GM23338 (cell line): ENCODE measurements around the gene CNNM1. TPM values are rescaled to one million over a fixed set of nuclear protein-coding genes. Genes with fewer than 3 reads are reported as not detected.

Source experiments
- ATAC-seq: fragments of 200-7000 bp; cut with Tn5 transposase; 3 replicates; pipeline ENCODE4 v1.9.1; 2020
- DNase-seq: peaks from one replicate; pipeline ENCODE4 v3.0.0-alpha.2; 2015; ENCODE audit warnings: low spot score
- H2AFZ ChIP-seq: fragments of 200-600 bp; sonication (generic); 2 replicates; pipeline ENCODE4 v1.8.0; 2016; ENCODE audit warnings: antibody characterized with exemption, mild to moderate bottlenecking, moderate library complexity
- H3F3A ChIP-seq: fragments of 200-600 bp; sonication (generic); replicated peaks from 2 replicates; pipeline ENCODE4 v1.8.0; 2017; ENCODE audit warnings: antibody characterized with exemption, mixed run types, low read depth
- H3K27ac ChIP-seq: fragments of 200-600 bp; sonication (generic); 2 replicates; pipeline ENCODE4 v1.6.1; 2016; ENCODE audit warnings: low read depth
- H3K27me3 ChIP-seq: fragments of 200-600 bp; sonication (generic); 2 replicates; pipeline ENCODE4 v1.8.0; 2016; ENCODE audit warnings: mild to moderate bottlenecking, mixed run types, moderate library complexity; ENCODE audit not compliant: insufficient read depth
- H3K36me3 ChIP-seq: fragments of 200-600 bp; sonication (generic); 2 replicates; pipeline ENCODE4 v1.8.0; 2016; ENCODE audit warnings: mild to moderate bottlenecking; ENCODE audit not compliant: insufficient read depth
- H3K4me1 ChIP-seq: fragments of 200-600 bp; sonication (generic); 2 replicates; pipeline ENCODE4 v1.8.0; 2016; ENCODE audit warnings: mild to moderate bottlenecking, moderate library complexity; ENCODE audit not compliant: insufficient read depth
- H3K4me2 ChIP-seq: fragments of 200-600 bp; sonication (generic); 2 replicates; pipeline ENCODE4 v1.7.1; 2017; ENCODE audit warnings: mixed run types
- H3K4me3 ChIP-seq: fragments of 200-600 bp; sonication (generic); 2 replicates; pipeline ENCODE4 v1.6.1; 2016; ENCODE audit warnings: mixed run types
- H3K79me2 ChIP-seq: fragments of 200-600 bp; sonication (generic); replicated peaks from 2 replicates; pipeline ENCODE4 v1.8.0; 2017; ENCODE audit warnings: mild to moderate bottlenecking; ENCODE audit not compliant: insufficient read depth
- H3K9me2 ChIP-seq: fragments of 200-600 bp; sonication (generic); 2 replicates; pipeline ENCODE4 v1.8.0; 2017; ENCODE audit not compliant: insufficient read depth
- H4K20me1 ChIP-seq: fragments of 200-600 bp; sonication (generic); replicated peaks from 2 replicates; pipeline ENCODE4 v1.8.0; 2017; ENCODE audit warnings: mild to moderate bottlenecking; ENCODE audit not compliant: insufficient read depth
- H3K27ac Mint-ChIP-seq: 2 replicates; pipeline ENCODE4 v1.8.0; 2020; ENCODE audit warnings: inconsistent platforms, mild to moderate bottlenecking, moderate library complexity, mixed read lengths
- H3K27me3 Mint-ChIP-seq: 3 replicates; pipeline ENCODE4 v1.8.0; 2022; ENCODE audit warnings: low read depth, mild to moderate bottlenecking, moderate library complexity, mixed read lengths, inconsistent platforms; ENCODE audit not compliant: insufficient read depth, poor library complexity
- H3K36me3 Mint-ChIP-seq: 3 replicates; pipeline ENCODE4 v1.8.0; 2021; ENCODE audit warnings: low read depth, mild to moderate bottlenecking, inconsistent platforms, moderate library complexity, mixed read lengths
- H3K4me1 Mint-ChIP-seq: 3 replicates; pipeline ENCODE4 v1.8.0; 2020; ENCODE audit warnings: mild to moderate bottlenecking, inconsistent platforms, mixed read lengths
- H3K4me3 Mint-ChIP-seq: 3 replicates; pipeline ENCODE4 v1.8.0; 2021; ENCODE audit warnings: moderate library complexity, mild to moderate bottlenecking, inconsistent platforms, mixed read lengths
- H3K9me3 Mint-ChIP-seq: 3 replicates; pipeline ENCODE4 v1.8.0; 2020; ENCODE audit warnings: moderate library complexity, mild to moderate bottlenecking, inconsistent platforms, mixed read lengths
- CREB1 ChIP-seq: fragments of 250-450 bp; sonication (Bioruptor Pico); IDR thresholded peaks from 2 replicates; pipeline ENCODE4 v1.5.0; 2020; ENCODE audit warnings: low read depth, mild to moderate bottlenecking, moderate library complexity
- EZH2 ChIP-seq: fragments of 200-600 bp; sonication (generic); IDR thresholded peaks from one replicate; pipeline ENCODE4 v1.8.0; 2017; ENCODE audit warnings: antibody characterized with exemption, mild to moderate bottlenecking, low read depth; ENCODE audit not compliant: unreplicated experiment
- EZH2phosphoT487 ChIP-seq: fragments of 200-600 bp; sonication (generic); IDR thresholded peaks from one replicate; pipeline ENCODE4 v1.8.1; 2018; ENCODE audit warnings: antibody characterized with exemption; ENCODE audit not compliant: unreplicated experiment
- JUNB ChIP-seq: IDR thresholded peaks from one replicate; pipeline ENCODE4 v1.6.1; 2016; ENCODE audit warnings: antibody characterized with exemption; ENCODE audit not compliant: unreplicated experiment
- NANOG ChIP-seq: IDR thresholded peaks from 2 replicates; pipeline ENCODE4 v1.6.1; 2016; ENCODE audit warnings: antibody characterized with exemption, borderline replicate concordance
- REST ChIP-seq: IDR thresholded peaks from one replicate; pipeline ENCODE4 v1.6.1; 2018; ENCODE audit warnings: antibody characterized with exemption; ENCODE audit not compliant: unreplicated experiment
- STAT1 ChIP-seq: IDR thresholded peaks from one replicate; pipeline ENCODE4 v1.6.1; 2016; ENCODE audit warnings: antibody characterized with exemption; ENCODE audit not compliant: unreplicated experiment
- ZNF114 ChIP-seq: fragments of 250-450 bp; sonication (Bioruptor Pico); IDR thresholded peaks from 2 replicates; pipeline ENCODE4 v1.5.0; 2020; ENCODE audit warnings: mild to moderate bottlenecking, moderate library complexity
- ZNF462 ChIP-seq: fragments of 250-450 bp; sonication (Bioruptor Pico); IDR thresholded peaks from 2 replicates; pipeline ENCODE4 v1.5.0; 2020; ENCODE audit warnings: mild to moderate bottlenecking, moderate library complexity
- polyA plus RNA-seq: library from polyadenylated mRNA; unstranded; fragments of >200 nt; fragmentation: Nextera tagmentation; extraction: Ambion mirVana; gene quantifications from 2 replicates; pipeline ENCODE4 v1.2.1, GENCODE V29; 2016
- total RNA-seq: library from RNA; depleted of rRNA; stranded (reverse); fragments of >200 nt; shearing (Covaris generic); gene quantifications from 2 replicates; pipeline ENCODE4 v1.2.3, GENCODE V29; 2014

Gene CNNM1
- total and polyA plus RNA-seq, 2 experiments from 2014 or later = 0.52 to 0.90 TPM

GRCh38 chr10:99296605-99297004 is 32.6 kb upstream of the CNNM1 start:
- no peaks in the 10 kb centered on the region for H3K4me1 Mint-ChIP-seq
- H3K27me3 ChIP-seq = no peaks in the 10 kb centered on the region
- peak overlapping the region; percentile 72; the same call in 1 of the 2 replicates for H2AFZ ChIP-seq
- no peaks in the 10 kb centered on the region for H3K4me1 ChIP-seq
- DNase-seq (no peak), ATAC-seq (no peak)
- H3K27me3 Mint-ChIP-seq = peaks cover 7% of the 10 kb centered on the region
- TF ChIP-seq EZH2 (no peak), STAT1 (no peak), JUNB (no peak), REST (no peak), ZNF462 (CRISPR knock-in tag) (no peak), CREB1 (CRISPR knock-in tag) (no peak), ZNF114 (CRISPR knock-in tag) (no peak), NANOG (no peak), EZH2phosphoT487 (no peak)
- no peak overlapping the region for H3K27ac ChIP-seq
- H3K9me2 ChIP-seq = no peaks in the 10 kb centered on the region; the same call in 1 of the 2 replicates
- no peaks in the 10 kb centered on the region for H3K36me3 Mint-ChIP-seq
- no peaks in the 10 kb centered on the region for H3K79me2 ChIP-seq
- no peak overlapping the region for H3K4me2 ChIP-seq
- H3K36me3 ChIP-seq = no peaks in the 10 kb centered on the region
- no peaks in the 10 kb centered on the region for H3K9me3 Mint-ChIP-seq
- no peak overlapping the region for H3K4me3 Mint-ChIP-seq
- no peak overlapping the region for H3K4me3 ChIP-seq
- no peak overlapping the region for H3K27ac Mint-ChIP-seq
- H4K20me1 ChIP-seq = no peaks in the 10 kb centered on the region
- no peaks in the 10 kb centered on the region for H3F3A ChIP-seq
